ENCODE results near the gene TXNRD1. TPM values are rescaled to one million over a fixed set of nuclear protein-coding genes. Genes with fewer than 3 reads are reported as not detected.

TXNRD1 gene
- 55.5 and 74.9 TPM in 2 replicates for total RNA-seq
- polyA plus RNA-seq = 43.5 and 48.3 TPM in 2 replicates

DNA sequence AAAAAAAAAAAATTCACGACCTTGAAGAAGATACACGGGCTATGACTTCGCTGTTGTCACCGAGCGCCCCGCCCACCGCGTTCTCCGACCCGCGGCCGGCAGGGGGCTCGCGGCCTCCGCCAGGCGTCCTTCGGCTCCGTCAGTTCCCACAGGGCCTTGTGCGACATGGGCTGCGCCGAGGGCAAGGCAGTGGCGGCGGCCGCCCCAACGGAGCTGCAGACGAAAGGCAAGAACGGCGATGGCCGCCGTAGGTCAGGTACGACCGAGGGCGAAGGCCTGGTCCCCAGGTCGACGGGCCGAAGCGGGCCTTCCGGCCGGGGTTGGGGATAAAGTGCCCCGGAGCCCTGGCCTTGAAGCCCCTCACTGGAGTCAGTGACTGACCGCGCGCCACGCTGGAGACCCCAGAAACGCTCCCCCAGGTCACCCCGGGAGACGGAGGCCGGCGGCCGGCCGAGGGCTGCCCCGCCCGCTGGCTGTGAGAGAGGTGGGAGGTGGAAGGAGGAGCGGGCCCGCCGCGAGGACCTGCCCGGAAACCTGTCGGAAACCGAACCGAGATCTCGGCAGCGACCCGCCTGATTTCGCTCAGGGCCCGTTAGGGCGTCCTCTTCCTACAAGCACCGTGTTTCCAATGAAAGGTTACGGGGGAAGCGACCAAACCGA lies at the start of gene TXNRD1:
Gene TXNRD1 (plus strand): TSS at position 142 of the 660 bp plus-strand sequence. CDS start 24 bp downstream, at position 166.
- no peak within 1 kb of the TSS for H3K27ac ChIP-seq

GRCh38 chr12:104165801-104166200 lies 49.8 kb upstream of the TXNRD1 start:
- Histone ChIP-seq H3K27me3 (no peaks in the 10 kb centered on the region), H3K9me3 (ENCODE audit: low read depth) (no peaks in the 10 kb centered on the region), H3K27ac (no peak overlapping the region), H3K4me3 (no peak overlapping the region), H3K4me1 (ENCODE audit: low read depth) (no peaks in the 10 kb centered on the region), H3K36me3 (no peaks in the 10 kb centered on the region)
- peak in 1 of 2 donors; percentile 78 for DNase-seq (ENCODE audit: low read depth in 1 of 2, low spot score in 1 of 2)
- TF ChIP-seq, protein P1, sequence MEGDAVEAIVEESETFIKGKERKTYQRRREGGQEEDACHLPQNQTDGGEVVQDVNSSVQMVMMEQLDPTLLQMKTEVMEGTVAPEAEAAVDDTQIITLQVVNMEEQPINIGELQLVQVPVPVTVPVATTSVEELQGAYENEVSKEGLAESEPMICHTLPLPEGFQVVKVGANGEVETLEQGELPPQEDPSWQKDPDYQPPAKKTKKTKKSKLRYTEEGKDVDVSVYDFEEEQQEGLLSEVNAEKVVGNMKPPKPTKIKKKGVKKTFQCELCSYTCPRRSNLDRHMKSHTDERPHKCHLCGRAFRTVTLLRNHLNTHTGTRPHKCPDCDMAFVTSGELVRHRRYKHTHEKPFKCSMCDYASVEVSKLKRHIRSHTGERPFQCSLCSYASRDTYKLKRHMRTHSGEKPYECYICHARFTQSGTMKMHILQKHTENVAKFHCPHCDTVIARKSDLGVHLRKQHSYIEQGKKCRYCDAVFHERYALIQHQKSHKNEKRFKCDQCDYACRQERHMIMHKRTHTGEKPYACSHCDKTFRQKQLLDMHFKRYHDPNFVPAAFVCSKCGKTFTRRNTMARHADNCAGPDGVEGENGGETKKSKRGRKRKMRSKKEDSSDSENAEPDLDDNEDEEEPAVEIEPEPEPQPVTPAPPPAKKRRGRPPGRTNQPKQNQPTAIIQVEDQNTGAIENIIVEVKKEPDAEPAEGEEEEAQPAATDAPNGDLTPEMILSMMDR (IDR thresholded peaks at IDR 0.05; ENCODE audit: low read depth, low read length) = no peak

More for the DNA sequence above, at the start of gene TXNRD1:
- H3K4me3 ChIP-seq = peak within 1 kb of the TSS; percentile 29
- no peaks in the 10 kb centered on the region for H3K27me3 ChIP-seq
- H3K36me3 ChIP-seq = no peaks in the 10 kb centered on the region
- peaks cover 4% of the 10 kb centered on the region for H3K4me1 ChIP-seq (ENCODE audit: low read depth)
- TF ChIP-seq, protein P1 (IDR thresholded peaks at IDR 0.05; ENCODE audit: low read depth, low read length) = peak; percentile 86
- peak; percentile 86 to 87 for DNase-seq (ENCODE audit: low read depth in 1 of 2, low spot score in 1 of 2)
- no peaks in the 10 kb centered on the region for H3K9me3 ChIP-seq (ENCODE audit: low read depth)

- Histone ChIP-seq H3K27me3 (no peaks in the 10 kb centered on the region), H3K9me3 (ENCODE audit: low read depth) (no peaks in the 10 kb centered on the region), H3K4me1 (ENCODE audit: low read depth) (peaks cover 4% of the 10 kb centered on the region), H3K27ac (no peak overlapping the region), H3K4me3 (no peak overlapping the region), H3K36me3 (no peaks in the 10 kb centered on the region)
- DNase-seq (ENCODE audit: low read depth in 1 of 2, low spot score in 1 of 2) = peak in 1 of 2 donors; percentile 82
- TF ChIP-seq, protein P1 (IDR thresholded peaks at IDR 0.05; ENCODE audit: low read depth, low read length) = peak; percentile 33
Observed at GRCh38 chr12:104166465-104166864, 49.1 kb upstream of the TXNRD1 start.

- Histone ChIP-seq H3K36me3 (no peaks in the 10 kb centered on the region), H3K27me3 (no peaks in the 10 kb centered on the region), H3K4me3 (no peak overlapping the region), H3K4me1 (ENCODE audit: low read depth) (peaks cover 6% of the 10 kb centered on the region), H3K9me3 (ENCODE audit: low read depth) (no peaks in the 10 kb centered on the region), H3K27ac (no peak overlapping the region)
- no peak for DNase-seq (ENCODE audit: low read depth in 1 of 2, low spot score in 1 of 2)
- TF ChIP-seq, protein P1 (IDR thresholded peaks at IDR 0.05; ENCODE audit: low read depth, low read length) = no peak
Observed at GRCh38 chr12:104167519-104168458, 47.8 kb upstream of the TXNRD1 start.

- peaks cover 6% of the 10 kb centered on the region for H3K4me1 ChIP-seq (ENCODE audit: low read depth)
- TF ChIP-seq, protein P1 (IDR thresholded peaks at IDR 0.05; ENCODE audit: low read depth, low read length) = no peak
- H3K4me3 ChIP-seq = no peak overlapping the region
- H3K27me3 ChIP-seq = no peaks in the 10 kb centered on the region
- H3K9me3 ChIP-seq (ENCODE audit: low read depth) = no peaks in the 10 kb centered on the region
- H3K27ac ChIP-seq = no peak overlapping the region
- no peak for DNase-seq (ENCODE audit: low read depth in 1 of 2, low spot score in 1 of 2)
- H3K36me3 ChIP-seq = no peaks in the 10 kb centered on the region
Observed at GRCh38 chr12:104168596-104168995, 47.0 kb upstream of the TXNRD1 start.

Measured in cardiac muscle cell (in vitro differentiated cells and primary cell).